ENCODE data around the gene TRNP1. TPM values are rescaled to one million over a fixed set of nuclear protein-coding genes. Genes with fewer than 3 reads are reported as not detected.

TRNP1 gene
- polyA plus RNA-seq, 3 donors: 0.55 to 2.8 (median 0.92) TPM

GRCh38 chr1:26972390-26972789 lies 21.1 kb upstream of the TRNP1 start:
- H2AFZ ChIP-seq (ENCODE audit: insufficient read depth, low read depth, low read length, poor library complexity, severe bottlenecking): no peak overlapping the region
- no peaks in the 10 kb centered on the region for H3K79me2 ChIP-seq (ENCODE audit: insufficient read depth, low read length)
- Mint-ChIP-seq H3K27me3 (ENCODE audit: low read depth in 3 of 3) (peaks cover 11 to 12% (median 12%) of the 10 kb centered on the region in 3 donors), H3K9me3 (no peaks in the 10 kb centered on the region), H3K27ac (peak overlapping the region in 1 of 7 donors; percentile 37), H3K4me1 (no peaks in the 10 kb centered on the region), H3K4me3 (no peak overlapping the region), H3K36me3 (no peaks in the 10 kb centered on the region)
- WGBS (ENCODE audit: insufficient coverage): 48% methylated on average over 3 of the region's 6 CpGs
- no peak overlapping the region for H3K9ac ChIP-seq (ENCODE audit: insufficient read depth, low read length, poor library complexity, severe bottlenecking)
- no peak overlapping the region for H3K4me2 ChIP-seq (replicated peaks; ENCODE audit: extremely low read depth, low read length, poor library complexity, severe bottlenecking)
- no peak overlapping the region for H3K27ac ChIP-seq (ENCODE audit: low read depth in 1 of 2, low read length in 2 of 2)
- no peaks in the 10 kb centered on the region for H3K36me3 ChIP-seq (replicated peaks in 1 of 2; ENCODE audit: control insufficient read depth in 1 of 2, insufficient read depth in 2 of 2, low read length in 2 of 2)
- H3K4me3 ChIP-seq (replicated peaks in 1 of 3; ENCODE audit: low read depth in 2 of 3, low read length in 3 of 3): no peak overlapping the region
- H3K27me3 ChIP-seq (ENCODE audit: control insufficient read depth in 2 of 2, insufficient read depth in 2 of 2, low read length in 2 of 2): no peaks in the 10 kb centered on the region
- H3K9me3 ChIP-seq (replicated peaks in 1 of 2; ENCODE audit: control insufficient read depth in 1 of 2, insufficient read depth in 1 of 2, low read length in 2 of 2): no peaks in the 10 kb centered on the region
- no peak for DNase-seq
- H4K20me1 ChIP-seq (ENCODE audit: insufficient read depth, low read length): no peaks in the 10 kb centered on the region
- no peaks in the 10 kb centered on the region for H3K4me1 ChIP-seq (ENCODE audit: control insufficient read depth in 1 of 2, insufficient read depth in 2 of 2, low read length in 2 of 2)
- intact Hi-C loops (cut with micrococcal nuclease): loop anchor here in 1 of 2 donors (10.0 kb wide), 1 partner anchor 112 kb away; no protein-coding TSS in a partner anchor
- no peak for TF ChIP-seq CTCF (IDR thresholded peaks at IDR 0.05)

- Histone ChIP-seq H3K4me1 (ENCODE audit: control insufficient read depth in 1 of 2, insufficient read depth in 2 of 2, low read length in 2 of 2) (no peaks in the 10 kb centered on the region), H2AFZ (ENCODE audit: insufficient read depth, low read depth, low read length, poor library complexity, severe bottlenecking) (no peak overlapping the region), H3K9me3 (replicated peaks in 1 of 2; ENCODE audit: control insufficient read depth in 1 of 2, insufficient read depth in 1 of 2, low read length in 2 of 2) (no peaks in the 10 kb centered on the region), H3K79me2 (ENCODE audit: insufficient read depth, low read length) (no peaks in the 10 kb centered on the region), H3K27me3 (ENCODE audit: control insufficient read depth in 2 of 2, insufficient read depth in 2 of 2, low read length in 2 of 2) (no peaks in the 10 kb centered on the region), H3K36me3 (replicated peaks in 1 of 2; ENCODE audit: control insufficient read depth in 1 of 2, insufficient read depth in 2 of 2, low read length in 2 of 2) (no peaks in the 10 kb centered on the region), H3K4me3 (replicated peaks in 1 of 3; ENCODE audit: low read depth in 2 of 3, low read length in 3 of 3) (no peak overlapping the region), H3K9ac (ENCODE audit: insufficient read depth, low read length, poor library complexity, severe bottlenecking) (no peak overlapping the region), H3K27ac (ENCODE audit: low read depth in 1 of 2, low read length in 2 of 2) (no peak overlapping the region), H4K20me1 (ENCODE audit: insufficient read depth, low read length) (no peaks in the 10 kb centered on the region), H3K4me2 (replicated peaks; ENCODE audit: extremely low read depth, low read length, poor library complexity, severe bottlenecking) (no peak overlapping the region)
- TF ChIP-seq CTCF (IDR thresholded peaks at IDR 0.05): no peak
- no peak for DNase-seq
- Mint-ChIP-seq H3K27ac (no peak overlapping the region), H3K36me3 (no peaks in the 10 kb centered on the region), H3K27me3 (ENCODE audit: low read depth in 3 of 3) (peaks cover 9 to 12% (median 12%) of the 10 kb centered on the region in 3 donors), H3K4me1 (no peaks in the 10 kb centered on the region), H3K4me3 (no peak overlapping the region), H3K9me3 (no peaks in the 10 kb centered on the region)
- WGBS (ENCODE audit: insufficient coverage): 100% methylated on average over 3 of the region's 4 CpGs
- intact Hi-C loops (cut with micrococcal nuclease): loop anchor here in 1 of 2 donors (10.0 kb wide), 1 partner anchor 112 kb away; no protein-coding TSS in a partner anchor
Observed at GRCh38 chr1:26972821-26973220, 20.7 kb upstream of the TRNP1 start.
